HepG2 (cell line): ENCODE data around the gene ELL. TPM values are rescaled to one million over a fixed set of nuclear protein-coding genes. Genes with fewer than 3 reads are reported as not detected.

Experiments used
- CCDC6 ChIP-seq: sonication (generic); formaldehyde crosslinking; IDR thresholded peaks from 2 replicates; pipeline ENCODE4 v1.8.1; 2022; ENCODE audit warnings: mild to moderate bottlenecking, missing genetic modification reagents, moderate library complexity
- CHCHD3 ChIP-seq: sonication (generic); formaldehyde crosslinking; IDR thresholded peaks from 2 replicates; pipeline ENCODE4 v1.8.0; 2022; ENCODE audit warnings: mild to moderate bottlenecking, missing genetic modification reagents, moderate library complexity
- ELF3 ChIP-seq: IDR thresholded peaks from 2 replicates; pipeline ENCODE4 v1.6.1; 2016; ENCODE audit warnings: missing genetic modification reagents, missing compliant biosample characterization
- HDAC1 ChIP-seq: sonication (generic); formaldehyde crosslinking; IDR thresholded peaks from 2 replicates; pipeline ENCODE4 v1.5.1; 2020; ENCODE audit warnings: mild to moderate bottlenecking, missing genetic modification reagents
- ISL2 ChIP-seq: sonication (generic); formaldehyde crosslinking; IDR thresholded peaks from 2 replicates; pipeline ENCODE4 v1.5.0; 2020; ENCODE audit warnings: missing genetic modification reagents
- JUNB ChIP-seq: sonication (generic); formaldehyde crosslinking; IDR thresholded peaks from 2 replicates; pipeline ENCODE4 v1.8.0; 2022; ENCODE audit warnings: missing genetic modification reagents, mild to moderate bottlenecking, borderline replicate concordance
- MYC ChIP-seq: sonication (generic); formaldehyde crosslinking; IDR thresholded peaks from 2 replicates; pipeline ENCODE4 v1.9.0; 2021; ENCODE audit warnings: missing genetic modification reagents, borderline replicate concordance
- RAD21 ChIP-seq: fragments of 450-650 bp; formaldehyde crosslinking; IDR thresholded peaks from 2 replicates; pipeline ENCODE4 v1.5.0; 2020; ENCODE audit warnings: mild to moderate bottlenecking
- REL ChIP-seq: sonication (generic); formaldehyde crosslinking; conservative IDR thresholded peaks from 2 replicates; pipeline ENCODE4 v1.8.0; 2022; ENCODE audit warnings: mild to moderate bottlenecking, missing genetic modification reagents, moderate library complexity
- SOX6 ChIP-seq, 2 experiments: fragments of 450-650 bp in 1 of 2; sonication (generic) in 1 of 2; formaldehyde crosslinking in 1 of 2; IDR thresholded peaks; 2 replicates each; pipeline versions ENCODE4 v1.4.0 to v1.6.1; 2017 to 2020; ENCODE audit warnings: antibody characterized with exemption in 1 of 2, mild to moderate bottlenecking in 1 of 2, missing genetic modification reagents in 1 of 2
- SSRP1 ChIP-seq: IDR thresholded peaks from 2 replicates; pipeline ENCODE4 v1.6.1; 2016; ENCODE audit warnings: control low read depth
- STAG1 ChIP-seq: sonication (generic); formaldehyde crosslinking; IDR thresholded peaks from 2 replicates; pipeline ENCODE4 v1.4.0; 2020; ENCODE audit warnings: missing genetic modification reagents
- SUZ12 ChIP-seq: fragments of 150-350 bp; IDR thresholded peaks from 2 replicates; pipeline ENCODE4 v1.6.1; 2014; ENCODE audit warnings: low read depth, low read length
- TBP ChIP-seq: sonication (generic); formaldehyde crosslinking; IDR thresholded peaks from 2 replicates; pipeline ENCODE4 v1.5.0; 2020; ENCODE audit warnings: missing genetic modification reagents
- U2AF1 ChIP-seq: fragments of 200-400 bp; formaldehyde crosslinking; optimal IDR thresholded peaks from 2 replicates; pipeline ENCODE3; 2017; ENCODE audit warnings: mild to moderate bottlenecking, low read depth, low read length
- ZFP62 ChIP-seq: sonication (generic); formaldehyde crosslinking; IDR thresholded peaks from 2 replicates; pipeline ENCODE4 v1.4.0; 2020; ENCODE audit warnings: missing genetic modification reagents
- ZNF263 ChIP-seq: sonication (generic); formaldehyde crosslinking; IDR thresholded peaks from 2 replicates; pipeline ENCODE4 v1.4.0; 2020; ENCODE audit warnings: missing genetic modification reagents
- ZSCAN31 ChIP-seq: sonication (generic); formaldehyde crosslinking; IDR thresholded peaks from 2 replicates; pipeline ENCODE4 v1.5.0; 2020; ENCODE audit warnings: low read depth, mild to moderate bottlenecking, missing genetic modification reagents
- polyA plus RNA-seq, 8 experiments: library from polyadenylated mRNA; depleted of rRNA in 3 of 8; stranded (reverse) in 7 of 8; unstranded in 1 of 8; fragments of >200 nt; fragmentation: Illumina TruSeq in 4 of 8; extraction: Trizol in 4 of 8; gene quantifications; 2 replicates each; pipeline versions ENCODE4 v1.2.1 to v1.2.3, GENCODE V29; 2011 to 2016; ENCODE audit warnings: low read depth in 4 of 8, missing spikeins in 1 of 8, mixed read lengths in 1 of 8; ENCODE audit not compliant: insufficient read depth in 1 of 8
- total RNA-seq, 5 experiments: library from RNA; depleted of rRNA; stranded (reverse); fragments of >200 nt; fragmentation: Illumina TruSeq; extraction: Trizol; gene quantifications; 2 replicates each; pipeline ENCODE4 v1.2.3, GENCODE V29; 2016; ENCODE audit warnings: low read depth in 1 of 5
- TF ChIP-seq, protein P1 (sequence below): sonication (generic); formaldehyde crosslinking; IDR thresholded peaks from 2 replicates; pipeline ENCODE4 v1.8.0; 2023; ENCODE audit warnings: mild to moderate bottlenecking, missing genetic modification reagents
- TF ChIP-seq, protein P2 (sequence below): sonication (generic); formaldehyde crosslinking; IDR thresholded peaks from 2 replicates; pipeline ENCODE4 v1.5.1; 2020; ENCODE audit warnings: mild to moderate bottlenecking, missing genetic modification reagents, moderate library complexity
- TF ChIP-seq, protein P3 (sequence below), 2 experiments: sonication (generic) in 1 of 2; formaldehyde crosslinking in 1 of 2; IDR thresholded peaks; 2 replicates each; pipeline versions ENCODE4 v1.4.0 to v1.6.1; 2018 to 2020; ENCODE audit warnings: missing genetic modification reagents in 2 of 2, borderline replicate concordance in 1 of 2, low read depth in 1 of 2, mild to moderate bottlenecking in 1 of 2, missing biosample characterization in 1 of 2
- TF ChIP-seq, protein P4 (sequence below): IDR thresholded peaks from 2 replicates; pipeline ENCODE4 v1.6.1; 2016; ENCODE audit warnings: missing compliant biosample characterization, missing genetic modification reagents, borderline replicate concordance
- TF ChIP-seq, protein P5 (sequence below): IDR thresholded peaks from 2 replicates; pipeline ENCODE4 v1.6.1; 2012; ENCODE audit warnings: inconsistent platforms
- TF ChIP-seq, protein P6 (sequence below): sonication (generic); formaldehyde crosslinking; IDR thresholded peaks from 2 replicates; pipeline ENCODE4 v1.5.1; 2020; ENCODE audit warnings: mild to moderate bottlenecking, moderate library complexity, missing genetic modification reagents

Gene ELL
- total and polyA plus RNA-seq, 2 of the 13 experiments (the other 11 are each of a cell fraction or from before 2014, with no cell fraction given) = 3.7 to 5.4 TPM

DNA sequence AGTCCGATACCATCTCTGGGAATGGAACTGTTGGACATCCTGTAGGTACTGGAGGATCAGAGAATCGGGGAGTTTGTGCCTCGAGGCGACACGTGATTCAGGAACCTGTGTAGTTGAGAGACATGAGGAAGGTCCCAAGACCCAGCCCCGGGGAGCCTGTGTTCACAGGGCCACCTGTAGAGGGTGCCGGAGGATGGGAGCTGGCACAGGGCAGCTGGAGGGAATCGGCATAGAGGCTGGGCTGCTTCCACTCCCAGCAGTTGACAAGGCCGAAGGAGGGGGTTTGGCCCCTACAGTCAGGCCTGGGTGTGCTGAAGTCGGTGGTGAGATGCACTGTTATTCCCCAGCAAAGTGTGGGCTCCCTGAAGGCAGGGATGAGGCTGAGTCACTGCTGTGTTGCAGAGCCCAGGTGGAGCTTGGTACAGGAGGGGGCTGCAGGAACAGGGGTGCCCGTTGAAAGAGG, 81.4 kb downstream of the ELL start (continued):
- TF ChIP-seq, protein P1, sequence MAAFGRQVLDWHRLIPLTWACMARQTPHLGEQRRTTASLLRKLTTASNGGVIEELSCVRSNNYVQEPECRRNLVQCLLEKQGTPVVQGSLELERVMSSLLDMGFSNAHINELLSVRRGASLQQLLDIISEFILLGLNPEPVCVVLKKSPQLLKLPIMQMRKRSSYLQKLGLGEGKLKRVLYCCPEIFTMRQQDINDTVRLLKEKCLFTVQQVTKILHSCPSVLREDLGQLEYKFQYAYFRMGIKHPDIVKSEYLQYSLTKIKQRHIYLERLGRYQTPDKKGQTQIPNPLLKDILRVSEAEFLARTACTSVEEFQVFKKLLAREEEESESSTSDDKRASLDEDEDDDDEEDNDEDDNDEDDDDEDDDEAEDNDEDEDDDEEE (CRISPR knock-in tag) = no peak
- TF ChIP-seq SSRP1 (CRISPR knock-in tag) (no peak), ELF3 (0 out of 2 replicates have a peak, but pooled peaks have one; percentile 16), CCDC6 (0 out of 2 replicates have a peak, but pooled peaks have one; percentile 32), MYC (CRISPR knock-in tag) (peak; percentile 0; the same call in 1 of the 2 replicates), CHCHD3 (CRISPR knock-in tag) (0 out of 2 replicates have a peak, but pooled peaks have one; percentile 45), U2AF1 (peak; percentile 48), TBP (CRISPR knock-in tag) (no peak), ZNF263 (CRISPR knock-in tag) (no peak), STAG1 (CRISPR knock-in tag) (peak; percentile 72), ISL2 (CRISPR knock-in tag) (no peak), ZFP62 (CRISPR knock-in tag) (no peak), ZSCAN31 (CRISPR knock-in tag) (0 out of 2 replicates have a peak, but pooled peaks have one; percentile 20), JUNB (no peak), RAD21 (CRISPR knock-in tag) (peak; percentile 39), SOX6 (IDR thresholded peaks at IDR 0.05) (no peak), SOX6 (CRISPR knock-in tag; IDR thresholded peaks at IDR 0.05) (0 out of 2 replicates have a peak, but pooled peaks have one; percentile 1), HDAC1 (CRISPR knock-in tag) (no peak), SUZ12 (no peak), REL (CRISPR knock-in tag) (no peak)
- TF ChIP-seq, protein P2, sequence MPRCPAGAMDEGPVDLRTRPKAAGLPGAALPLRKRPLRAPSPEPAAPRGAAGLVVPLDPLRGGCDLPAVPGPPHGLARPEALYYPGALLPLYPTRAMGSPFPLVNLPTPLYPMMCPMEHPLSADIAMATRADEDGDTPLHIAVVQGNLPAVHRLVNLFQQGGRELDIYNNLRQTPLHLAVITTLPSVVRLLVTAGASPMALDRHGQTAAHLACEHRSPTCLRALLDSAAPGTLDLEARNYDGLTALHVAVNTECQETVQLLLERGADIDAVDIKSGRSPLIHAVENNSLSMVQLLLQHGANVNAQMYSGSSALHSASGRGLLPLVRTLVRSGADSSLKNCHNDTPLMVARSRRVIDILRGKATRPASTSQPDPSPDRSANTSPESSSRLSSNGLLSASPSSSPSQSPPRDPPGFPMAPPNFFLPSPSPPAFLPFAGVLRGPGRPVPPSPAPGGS (CRISPR knock-in tag) = peak; percentile 80; the same call in 1 of the 2 replicates
- TF ChIP-seq, protein P3, sequence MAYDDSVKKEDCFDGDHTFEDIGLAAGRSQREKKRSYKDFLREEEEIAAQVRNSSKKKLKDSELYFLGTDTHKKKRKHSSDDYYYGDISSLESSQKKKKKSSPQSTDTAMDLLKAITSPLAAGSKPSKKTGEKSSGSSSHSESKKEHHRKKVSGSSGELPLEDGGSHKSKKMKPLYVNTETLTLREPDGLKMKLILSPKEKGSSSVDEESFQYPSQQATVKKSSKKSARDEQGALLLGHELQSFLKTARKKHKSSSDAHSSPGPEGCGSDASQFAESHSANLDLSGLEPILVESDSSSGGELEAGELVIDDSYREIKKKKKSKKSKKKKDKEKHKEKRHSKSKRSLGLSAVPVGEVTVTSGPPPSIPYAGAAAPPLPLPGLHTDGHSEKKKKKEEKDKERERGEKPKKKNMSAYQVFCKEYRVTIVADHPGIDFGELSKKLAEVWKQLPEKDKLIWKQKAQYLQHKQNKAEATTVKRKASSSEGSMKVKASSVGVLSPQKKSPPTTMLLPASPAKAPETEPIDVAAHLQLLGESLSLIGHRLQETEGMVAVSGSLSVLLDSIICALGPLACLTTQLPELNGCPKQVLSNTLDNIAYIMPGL (CRISPR knock-in tag; IDR thresholded peaks at IDR 0.05; ENCODE audit: borderline replicate concordance in 1 of 2, low read depth in 1 of 2) = peak in 1 of 2 experiments; percentile 56; a peak in 1 of 4 replicates
- TF ChIP-seq, protein P4, sequence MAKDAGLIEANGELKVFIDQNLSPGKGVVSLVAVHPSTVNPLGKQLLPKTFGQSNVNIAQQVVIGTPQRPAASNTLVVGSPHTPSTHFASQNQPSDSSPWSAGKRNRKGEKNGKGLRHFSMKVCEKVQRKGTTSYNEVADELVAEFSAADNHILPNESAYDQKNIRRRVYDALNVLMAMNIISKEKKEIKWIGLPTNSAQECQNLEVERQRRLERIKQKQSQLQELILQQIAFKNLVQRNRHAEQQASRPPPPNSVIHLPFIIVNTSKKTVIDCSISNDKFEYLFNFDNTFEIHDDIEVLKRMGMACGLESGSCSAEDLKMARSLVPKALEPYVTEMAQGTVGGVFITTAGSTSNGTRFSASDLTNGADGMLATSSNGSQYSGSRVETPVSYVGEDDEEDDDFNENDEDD = peak; percentile 31; the same call in 1 of the 2 replicates
- TF ChIP-seq, protein P5, sequence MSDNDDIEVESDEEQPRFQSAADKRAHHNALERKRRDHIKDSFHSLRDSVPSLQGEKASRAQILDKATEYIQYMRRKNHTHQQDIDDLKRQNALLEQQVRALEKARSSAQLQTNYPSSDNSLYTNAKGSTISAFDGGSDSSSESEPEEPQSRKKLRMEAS = peak; percentile 32; the same call in 1 of the 2 replicates
- TF ChIP-seq, protein P6, sequence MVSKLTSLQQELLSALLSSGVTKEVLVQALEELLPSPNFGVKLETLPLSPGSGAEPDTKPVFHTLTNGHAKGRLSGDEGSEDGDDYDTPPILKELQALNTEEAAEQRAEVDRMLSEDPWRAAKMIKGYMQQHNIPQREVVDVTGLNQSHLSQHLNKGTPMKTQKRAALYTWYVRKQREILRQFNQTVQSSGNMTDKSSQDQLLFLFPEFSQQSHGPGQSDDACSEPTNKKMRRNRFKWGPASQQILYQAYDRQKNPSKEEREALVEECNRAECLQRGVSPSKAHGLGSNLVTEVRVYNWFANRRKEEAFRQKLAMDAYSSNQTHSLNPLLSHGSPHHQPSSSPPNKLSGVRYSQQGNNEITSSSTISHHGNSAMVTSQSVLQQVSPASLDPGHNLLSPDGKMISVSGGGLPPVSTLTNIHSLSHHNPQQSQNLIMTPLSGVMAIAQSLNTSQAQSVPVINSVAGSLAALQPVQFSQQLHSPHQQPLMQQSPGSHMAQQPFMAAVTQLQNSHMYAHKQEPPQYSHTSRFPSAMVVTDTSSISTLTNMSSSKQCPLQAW (CRISPR knock-in tag) = 0 out of 2 replicates have a peak, but pooled peaks have one; percentile 10
